K562 treated with DMSO at 1 percent for 24 hours (cell line): ENCODE results near the gene SLAMF6. TPM values are rescaled to one million over a fixed set of nuclear protein-coding genes. Genes with fewer than 3 reads are reported as not detected.

ENCODE experiments used
- total RNA-seq: library from RNA; unstranded; fragments of 300-600 nt; gene quantifications from 2 replicates; pipeline ENCODE4 v1.2.3, GENCODE V29; 2022; ENCODE audit warnings: low read depth; ENCODE audit not compliant: insufficient read depth

Gene SLAMF6
- total RNA-seq = 3.3 and 3.7 TPM in 2 replicates

DNA sequence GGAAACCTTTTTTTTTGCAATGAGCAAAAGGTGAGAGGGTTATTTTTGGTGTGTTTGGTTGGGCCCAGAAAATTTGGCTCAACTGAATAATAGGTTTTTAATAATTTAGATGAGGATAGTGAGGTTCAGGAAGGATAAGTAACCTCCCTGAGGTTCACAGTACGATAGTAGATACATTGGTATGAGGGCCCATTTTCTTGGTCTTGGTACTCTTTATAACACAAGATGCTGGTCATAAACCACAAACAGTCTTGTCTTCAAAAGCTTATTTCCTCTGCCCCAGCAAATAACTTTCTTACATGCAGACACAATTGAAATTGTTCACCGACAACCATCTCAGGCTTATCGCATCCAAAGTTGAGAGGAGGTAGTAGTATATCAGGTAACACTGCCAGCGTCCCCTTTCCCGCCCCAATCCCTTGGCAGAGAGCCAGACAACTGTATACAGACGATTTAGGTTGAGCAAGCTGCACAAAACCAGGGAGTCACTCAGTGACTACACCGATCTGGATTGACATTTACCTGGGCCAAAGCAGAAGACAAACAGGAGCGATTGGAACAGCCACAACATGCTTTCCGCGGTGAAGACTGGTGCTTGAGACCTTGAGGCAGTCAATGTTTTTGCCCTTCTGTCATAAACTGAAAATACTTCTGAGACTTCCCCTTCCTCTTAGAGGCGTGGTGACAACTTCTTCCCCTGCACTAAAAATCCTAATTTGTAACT is at the start of gene SLAMF6:
SLAMF6 (minus strand) TSS at position 634 of the 724 bp plus-strand sequence; CDS start at position 571, 63 bp downstream.

Other genes with a start within 250 kb of the SLAMF6 start
- gene PEX19, start 238.1 kb downstream of the SLAMF6 start, total RNA-seq = 36.2 and 38.7 TPM in 2 replicates
- 175 and 184 TPM in 2 replicates for gene COPA, start 180.0 kb downstream of the SLAMF6 start, total RNA-seq
- 68.1 and 70.7 TPM in 2 replicates for gene NCSTN, start 179.9 kb downstream of the SLAMF6 start, total RNA-seq
- 0.65 and 0.95 TPM in 2 replicates for gene NHLH1, start 156.2 kb downstream of the SLAMF6 start, total RNA-seq
- 6.9 and 8.0 TPM in 2 replicates for gene VANGL2, start 122.7 kb downstream of the SLAMF6 start, total RNA-seq
- gene CD84, start 56.2 kb upstream of the SLAMF6 start, total RNA-seq = 1.4 and 1.6 TPM in 2 replicates
- gene SLAMF1, start 123.8 kb upstream of the SLAMF6 start, total RNA-seq = 2.9 and 4.4 TPM in 2 replicates
- 0.49 TPM in 1 of 2 replicates, not detected in the other for gene CD48, start 188.6 kb upstream of the SLAMF6 start, total RNA-seq
- 0.61 and 0.74 TPM in 2 replicates for gene SLAMF7, start 216.0 kb upstream of the SLAMF6 start, total RNA-seq